HG02981 (cell line): Measurements from ENCODE around the gene TMEM19.

Source experiments
- ATAC-seq: cut with Tn5 transposase; IDR thresholded peaks from one replicate; pipeline ENCODE4 v1.9.1; 2021; ENCODE audit warnings: mild to moderate bottlenecking, moderate library complexity; ENCODE audit not compliant: unreplicated experiment

TMEM19 gene

GRCh38 chr12:71708658-71709057 is 22.8 kb downstream of the TMEM19 start:
- ATAC-seq = no peak

GRCh38 chr12:71710276-71711125 is 24.6 kb downstream of the TMEM19 start:
- no peak for ATAC-seq

GRCh38 chr12:71718611-71719010 is 32.7 kb downstream of the TMEM19 start:
- ATAC-seq = no peak

GRCh38 chr12:71719647-71720370 is 33.9 kb downstream of the TMEM19 start:
- ATAC-seq = no peak

GRCh38 chr12:71721783-71722505 is 36.1 kb downstream of the TMEM19 start:
- no peak for ATAC-seq

GRCh38 chr12:71725011-71725410 is 39.1 kb downstream of the TMEM19 start:
- no peak for ATAC-seq

- no peak for ATAC-seq
These were observed 40.7 kb downstream of the TMEM19 start for GRCh38 chr12:71726548-71726947.

GRCh38 chr12:71727958-71728357 is 42.1 kb downstream of the TMEM19 start:
- no peak for ATAC-seq

- no peak for ATAC-seq
These were observed 45.1 kb downstream of the TMEM19 start for GRCh38 chr12:71730936-71731335.

GRCh38 chr12:71731439-71732356 is 45.8 kb downstream of the TMEM19 start:
- ATAC-seq = no peak

- no peak for ATAC-seq
These were observed 46.5 kb downstream of the TMEM19 start for GRCh38 chr12:71732357-71732712.

- no peak for ATAC-seq
These were observed 51.3 kb downstream of the TMEM19 start for GRCh38 chr12:71737197-71737596.

- no peak for ATAC-seq
These were observed 57.1 kb downstream of the TMEM19 start for GRCh38 chr12:71742998-71743397.

- no peak for ATAC-seq
These were observed 58.8 kb downstream of the TMEM19 start for GRCh38 chr12:71744522-71745300.

- ATAC-seq = peak; percentile 87
These were observed 61.2 kb downstream of the TMEM19 start for GRCh38 chr12:71746974-71747611.

GRCh38 chr12:71748081-71748850 is 62.4 kb downstream of the TMEM19 start:
- ATAC-seq = no peak

- no peak for ATAC-seq
These were observed 63.8 kb downstream of the TMEM19 start for GRCh38 chr12:71749666-71750065.

- no peak for ATAC-seq
These were observed 67.0 kb downstream of the TMEM19 start for GRCh38 chr12:71752891-71753290.
